Endothelial cell of umbilical vein (primary cell): ENCODE data around the gene VWA7. TPM values are rescaled to one million over a fixed set of nuclear protein-coding genes. Genes with fewer than 3 reads are reported as not detected.
A peak's percentile ranks its signal among the peaks of the same experiment; 100 is the strongest.
"Not testable (repeated sequence)": the region's sequence is repeated elsewhere in the genome, so short reads cannot be mapped to it uniquely, and the experiment has no call there.

Experiments
- BruUV-seq: library from RNA; stranded (reverse); fragments of 400-500 nt; replicated peaks from 2 replicates; lab custom pipeline; 2021; lab: Mats Ljungman, UMichigan
- CTCF ChIA-PET: fragments of 300-600, 350-600 bp; sonication (Branson Sonifier 250); formaldehyde crosslinking; loops from one replicate; lab custom pipeline; 2021; ENCODE audit warnings: antibody characterized with exemption, inconsistent platforms; lab: Charles Lee
- POLR2A ChIA-PET: fragments of 300-600, 350-600 bp; sonication (Branson Sonifier 250); formaldehyde crosslinking; loops from one replicate; lab custom pipeline; 2021; ENCODE audit warnings: antibody characterized with exemption, inconsistent platforms; lab: Charles Lee
- DNase-seq: peaks from one replicate; pipeline ENCODE4 v3.0.0-alpha.2; 2011; ENCODE audit warnings: low read depth, low spot score
- FAIRE-seq: peaks from 2 replicates; lab custom pipeline; 2011; peaks lifted over from hg19 to GRCh38; lab: Jason Lieb, UNC
- H2AFZ ChIP-seq: 2 replicates; pipeline ENCODE4 v1.6.0; 2012; ENCODE audit warnings: low read depth, low read length, control low read depth, inconsistent platforms
- H3K27ac ChIP-seq: 2 replicates; pipeline ENCODE4 v1.5.1; 2011; ENCODE audit warnings: low read depth, mild to moderate bottlenecking, control low read depth, low read length, moderate library complexity; ENCODE audit not compliant: insufficient read depth
- H3K27me3 ChIP-seq, 2 experiments: 2 replicates each; pipeline versions ENCODE4 v1.6.0 to v1.6.1; 2011; ENCODE audit warnings: low read length in 2 of 2, mixed read lengths in 1 of 2; ENCODE audit not compliant: control insufficient read depth in 2 of 2, insufficient read depth in 2 of 2
- H3K36me3 ChIP-seq, 2 experiments: 2 replicates in 1 of 2; 3 replicates in 1 of 2; pipeline ENCODE4 v1.5.1; 2011; ENCODE audit warnings: low read length in 2 of 2, mild to moderate bottlenecking in 1 of 2, moderate library complexity in 1 of 2; ENCODE audit not compliant: control insufficient read depth in 2 of 2, insufficient read depth in 2 of 2; ENCODE audit errors: extremely low read depth in 1 of 2
- H3K4me1 ChIP-seq: 3 replicates; pipeline ENCODE4 v1.5.1; 2011; ENCODE audit warnings: mild to moderate bottlenecking, low read length; ENCODE audit not compliant: control insufficient read depth, insufficient read depth; ENCODE audit errors: extremely low read depth
- H3K4me2 ChIP-seq: 2 replicates; pipeline ENCODE4 v1.6.1; 2011; ENCODE audit warnings: low read length, control low read depth, mixed read lengths; ENCODE audit not compliant: insufficient read depth
- H3K4me3 ChIP-seq, 3 experiments: fragments of 200-600 bp in 1 of 3; sonication (generic), shearing (Covaris generic) in 1 of 3; replicated peaks in 1 of 3; 2 replicates each; pipeline ENCODE4 v1.5.1; 2011 to 2016; ENCODE audit warnings: control low read depth in 3 of 3, low read length in 3 of 3, mild to moderate bottlenecking in 2 of 3, inconsistent platforms in 1 of 3, low read depth in 1 of 3, moderate library complexity in 1 of 3; ENCODE audit not compliant: insufficient read depth in 1 of 3
- H3K79me2 ChIP-seq: 2 replicates; pipeline ENCODE4 v1.6.0; 2012; ENCODE audit warnings: low read length, inconsistent platforms; ENCODE audit not compliant: control insufficient read depth, insufficient read depth
- H3K9ac ChIP-seq: replicated peaks from 2 replicates; pipeline ENCODE3; 2011; ENCODE audit warnings: low read length, control low read depth; ENCODE audit not compliant: insufficient read depth; ENCODE audit errors: extremely low read depth
- H3K9me1 ChIP-seq: replicated peaks from 3 replicates; pipeline ENCODE4 v1.6.0; 2011; ENCODE audit warnings: mild to moderate bottlenecking, low read length; ENCODE audit not compliant: control insufficient read depth, insufficient read depth; ENCODE audit errors: extremely low read depth
- H3K9me3 ChIP-seq: replicated peaks from 2 replicates; pipeline ENCODE4 v1.5.1; 2012; ENCODE audit warnings: low read length, inconsistent platforms; ENCODE audit not compliant: control insufficient read depth, insufficient read depth
- H4K20me1 ChIP-seq: replicated peaks from 2 replicates; pipeline ENCODE3; 2011; ENCODE audit warnings: mild to moderate bottlenecking, low read length; ENCODE audit not compliant: control insufficient read depth, insufficient read depth; ENCODE audit errors: extremely low read depth
- FOS ChIP-seq: IDR thresholded peaks from 2 replicates; pipeline ENCODE4 v1.6.1; 2011; ENCODE audit warnings: mild to moderate bottlenecking, low read length, moderate library complexity, borderline replicate concordance; ENCODE audit not compliant: insufficient read depth
- GATA2 ChIP-seq: IDR thresholded peaks from 2 replicates; pipeline ENCODE4 v1.7.0; 2011; ENCODE audit warnings: low read depth, mild to moderate bottlenecking, moderate library complexity, mixed read lengths, low read length; ENCODE audit not compliant: insufficient read length, insufficient read depth
- JUN ChIP-seq: IDR thresholded peaks from 2 replicates; pipeline ENCODE4 v1.6.1; 2011; ENCODE audit warnings: borderline replicate concordance, low read depth; ENCODE audit not compliant: insufficient read length, insufficient read depth
- POLR2A ChIP-seq: IDR thresholded peaks from 2 replicates; pipeline ENCODE4 v1.6.1; 2012; ENCODE audit warnings: low read depth, mild to moderate bottlenecking, control low read depth, low read length
- POLR2AphosphoS5 ChIP-seq: IDR thresholded peaks from 2 replicates; pipeline ENCODE4 v1.6.1; 2012; ENCODE audit warnings: low read depth, mild to moderate bottlenecking, control low read depth, low read length, moderate library complexity; ENCODE audit not compliant: insufficient read depth
- dilution Hi-C: fragments of 300-500 bp; cut with MboI; formaldehyde crosslinking; loops from one replicate; pipeline ENCODE4 v1.15.0; 2019; ENCODE audit warnings: low sequenced_read_pairs; ENCODE audit not compliant: extremely low pct_ligation_motif_present
- intact Hi-C: fragments of 100-400 bp; cut with micrococcal nuclease; formaldehyde crosslinking; loops from one replicate; pipeline ENCODE4 v1.10.0; 2022
- polyA plus RNA-seq, 4 experiments: library from polyadenylated mRNA; depleted of rRNA in 3 of 4; stranded (reverse) in 3 of 4; unstranded in 1 of 4; fragments of >200 nt; gene quantifications; 2 replicates each; pipeline versions ENCODE4 v1.2.1 to v1.2.3, GENCODE V29; 2011 to 2012; ENCODE audit warnings: missing spikeins in 1 of 4
- total RNA-seq: library from RNA; stranded (reverse); gene quantifications from 2 replicates; pipeline ENCODE4 v1.2.3, GENCODE V29; 2021
- TF ChIP-seq, protein P1 (sequence below): IDR thresholded peaks from 2 replicates; pipeline ENCODE4 v1.6.1; 2011; ENCODE audit not compliant: insufficient read depth, insufficient read length

The VWA7 gene
- total and polyA plus RNA-seq, 2 donors (not counting 3 experiments of a cell fraction or from before 2014, with no cell fraction given): 0.11 to 0.51 TPM

- peak overlapping the region; percentile 96 for H3K4me2 ChIP-seq
- H3K79me2 ChIP-seq: peaks cover 16% of the 10 kb centered on the region
- dilution Hi-C loops, H4K20me1 ChIP-seq, BruUV-seq, H3K27ac ChIP-seq, intact Hi-C loops, DNase-seq, H3K9me3 ChIP-seq, H2AFZ ChIP-seq, H3K36me3 ChIP-seq, H3K9me1 ChIP-seq, H3K27me3 ChIP-seq: not testable (repeated sequence)
- peaks cover 26% of the 10 kb centered on the region for H3K4me1 ChIP-seq
- CTCF ChIA-PET: interaction anchor here (1.0 kb wide), 2 partner anchors 10 to 183 kb away, joined by 3 read pairs; partner anchors contain the start of gene LSM2
- H3K4me3 ChIP-seq: peak overlapping the region; percentile 33 to 62 (median 43)
- POLR2A ChIA-PET: interaction anchor here (0.8 kb wide), 1 partner anchor 10 kb away, joined by 3 read pairs; the partner anchor contains the start of gene HSPA1B
- FAIRE-seq: peak; percentile 94
- peak overlapping the region; percentile 19 for H3K9ac ChIP-seq
Measured at GRCh38 chr6:31817133-31817928, 40.2 kb upstream of the VWA7 start.

GRCh38 chr6:31815025-31815838 is 38.1 kb upstream of the VWA7 start, which contains the start of the genes HSPA1A and HSPA1L:
TSS of gene HSPA1A (plus strand) at chr6:31815543. CDS start at chr6:31815757, 214 bp downstream.
TSS of gene HSPA1L (minus strand) at chr6:31815283. CDS start at chr6:31811972, 3,311 bp downstream.
- POLR2A ChIA-PET: interaction anchor here (0.6 to 2.3 kb wide), 14 partner anchors 8 to 156 kb away, joined by 3 to 43 read pairs (median 4); partner anchors contain the start of genes HSPA1B, LSM2, MSH5 and NEU1
- peak within 1 kb of the TSS; percentile 71 for H3K27ac ChIP-seq
- intact Hi-C loops: loop anchor here (2.0 kb wide), 1 partner anchor 20 kb away; the partner anchor contains the start of gene VARS1
- DNase-seq (peak; percentile 97), FAIRE-seq (peak; percentile 100)
- no peaks in the 10 kb centered on the region for H3K9me3 ChIP-seq
- H3K79me2 ChIP-seq: peaks cover 16% of the 10 kb centered on the region
- H3K27me3 ChIP-seq: no peaks in the 10 kb centered on the region
- BruUV-seq: TSS peak; percentile 96
- H3K9me1 ChIP-seq: no peaks in the 10 kb centered on the region
- CTCF ChIA-PET: interaction anchor here (0.6 to 3.3 kb wide), 10 partner anchors 9 to 134 kb away, joined by 3 to 18 read pairs (median 4); partner anchors contain the start of genes LSM2, LY6G5C and VARS1
- H3K36me3 ChIP-seq: no peaks in the 10 kb centered on the region
- H3K4me2 ChIP-seq: peak within 1 kb of the TSS; percentile 94
- dilution Hi-C loops: no loop called here
- H3K9ac ChIP-seq: peak within 1 kb of the TSS; percentile 54
- H2AFZ ChIP-seq: peak within 1 kb of the TSS; percentile 84
- H3K4me3 ChIP-seq: peak within 1 kb of the TSS; percentile 42 to 84 (median 83)
- H4K20me1 ChIP-seq: no peaks in the 10 kb centered on the region
- peaks cover 21% of the 10 kb centered on the region for H3K4me1 ChIP-seq
- peak; percentile 96 for TF ChIP-seq POLR2AphosphoS5
- no peak for TF ChIP-seq FOS
- TF ChIP-seq POLR2A: peak; percentile 99
- TF ChIP-seq GATA2: no peak
- TF ChIP-seq, protein P1, sequence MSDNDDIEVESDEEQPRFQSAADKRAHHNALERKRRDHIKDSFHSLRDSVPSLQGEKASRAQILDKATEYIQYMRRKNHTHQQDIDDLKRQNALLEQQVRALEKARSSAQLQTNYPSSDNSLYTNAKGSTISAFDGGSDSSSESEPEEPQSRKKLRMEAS: no peak
- no peak for TF ChIP-seq JUN
